Testis (tissue), 2 donors: ENCODE results near the gene ALPK3.
A peak's percentile ranks its signal among the peaks of the same experiment; 100 is the strongest.

Experiments used
- CTCF ChIP-seq, 3 experiments: fragments of 450-650 bp in 2 of 3; fragments of 200-600 bp in 1 of 3; sonication (generic) in 1 of 3; IDR thresholded peaks; one replicate each; pipeline ENCODE4 v1.5.1; 2016 to 2019; ENCODE audit warnings: antibody characterized with exemption in 3 of 3, mild to moderate bottlenecking in 2 of 3, moderate library complexity in 1 of 3
- POLR2A ChIP-seq: fragments of 450-650 bp; IDR thresholded peaks from one replicate; pipeline ENCODE4 v1.6.1; 2017; ENCODE audit warnings: antibody characterized with exemption, mild to moderate bottlenecking, moderate library complexity

GRCh38 chr15:84878504-84878903 is 61.3 kb downstream of the ALPK3 start:
- peak; percentile 22 to 58 (median 45) for TF ChIP-seq CTCF (IDR thresholded peaks at IDR 0.05)
- TF ChIP-seq POLR2A = no peak
